Endothelial cell (in vitro differentiated cells): Measurements from ENCODE around the gene TNNI3K. TPM values are rescaled to one million over a fixed set of nuclear protein-coding genes. Genes with fewer than 3 reads are reported as not detected.

Experiments
- DNase-seq: peaks from one replicate; pipeline ENCODE4 v3.0.0; 2021; ENCODE audit warnings: low spot score
- H3K27ac Mint-ChIP-seq: one replicate; pipeline ENCODE4 v1.8.0; 2021; ENCODE audit warnings: mixed read lengths, inconsistent platforms; ENCODE audit not compliant: unreplicated experiment
- H3K27me3 Mint-ChIP-seq: one replicate; pipeline ENCODE4 v1.8.0; 2021; ENCODE audit warnings: mild to moderate bottlenecking, moderate library complexity, mixed read lengths, inconsistent platforms; ENCODE audit not compliant: unreplicated experiment
- H3K36me3 Mint-ChIP-seq: one replicate; pipeline ENCODE4 v1.8.0; 2021; ENCODE audit warnings: mild to moderate bottlenecking, low read depth, mixed read lengths, inconsistent platforms; ENCODE audit not compliant: unreplicated experiment
- H3K4me1 Mint-ChIP-seq: one replicate; pipeline ENCODE4 v1.8.0; 2021; ENCODE audit warnings: mild to moderate bottlenecking, mixed read lengths, inconsistent platforms; ENCODE audit not compliant: unreplicated experiment
- H3K4me3 Mint-ChIP-seq: one replicate; pipeline ENCODE4 v1.8.0; 2021; ENCODE audit warnings: mild to moderate bottlenecking, mixed read lengths, inconsistent platforms; ENCODE audit not compliant: unreplicated experiment
- H3K9me3 Mint-ChIP-seq: one replicate; pipeline ENCODE4 v1.8.0; 2021; ENCODE audit warnings: mixed read lengths, inconsistent platforms; ENCODE audit not compliant: unreplicated experiment
- CTCF ChIP-seq: fragments of 200-600 bp; sonication (generic); IDR thresholded peaks from one replicate; pipeline ENCODE4 v1.5.0; 2021; ENCODE audit warnings: antibody characterized with exemption; ENCODE audit not compliant: unreplicated experiment
- total RNA-seq: library from RNA; stranded (reverse); fragmentation: NEBNext Ultra II Directional; extraction: Animal tissue kit (Norgen Biotek cat#: 25700); gene quantifications from one replicate; pipeline ENCODE4 v1.2.1, GENCODE V29; 2021; ENCODE audit not compliant: unreplicated experiment

TNNI3K gene
- total RNA-seq, 1 donor from 2014 or later = not detected

- Mint-ChIP-seq H3K4me3 (no peak overlapping the region), H3K27me3 (no peaks in the 10 kb centered on the region), H3K4me1 (no peaks in the 10 kb centered on the region), H3K9me3 (no peaks in the 10 kb centered on the region), H3K27ac (no peak overlapping the region), H3K36me3 (no peaks in the 10 kb centered on the region)
- no peak for DNase-seq
- no peak for TF ChIP-seq CTCF
Observed at GRCh38 chr1:74426208-74426937, 191.2 kb downstream of the TNNI3K start.

GRCh38 chr1:74427681-74428080 lies 192.5 kb downstream of the TNNI3K start:
- Mint-ChIP-seq H3K27ac (no peak overlapping the region), H3K36me3 (no peaks in the 10 kb centered on the region), H3K27me3 (no peaks in the 10 kb centered on the region), H3K9me3 (no peaks in the 10 kb centered on the region), H3K4me1 (no peaks in the 10 kb centered on the region), H3K4me3 (no peak overlapping the region)
- DNase-seq = no peak
- TF ChIP-seq CTCF = no peak

DNA sequence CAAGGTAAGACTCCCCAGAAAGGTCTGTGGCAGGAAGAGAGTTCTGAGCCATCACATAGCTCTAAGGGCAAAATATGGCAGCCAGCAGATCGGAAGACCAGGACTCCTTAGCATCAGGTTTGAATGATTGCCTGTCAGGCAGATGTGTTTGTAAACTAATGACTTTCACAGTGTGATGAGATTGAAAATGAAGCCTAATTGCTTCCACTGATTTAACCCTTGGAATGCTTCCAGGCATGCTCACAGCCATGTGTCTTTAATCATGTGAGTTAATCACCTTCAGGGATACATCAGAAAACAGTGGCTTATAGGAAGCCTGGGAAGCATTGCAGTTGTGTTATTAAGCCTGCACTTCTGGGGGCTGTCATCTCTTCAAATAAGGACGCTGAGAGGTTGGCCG lies 194.4 kb downstream of the TNNI3K start:
- Mint-ChIP-seq H3K36me3 (no peaks in the 10 kb centered on the region), H3K4me3 (no peak overlapping the region), H3K4me1 (no peaks in the 10 kb centered on the region), H3K27me3 (peaks cover 2% of the 10 kb centered on the region), H3K27ac (no peak overlapping the region), H3K9me3 (no peaks in the 10 kb centered on the region)
- TF ChIP-seq CTCF = no peak
- no peak for DNase-seq

DNA sequence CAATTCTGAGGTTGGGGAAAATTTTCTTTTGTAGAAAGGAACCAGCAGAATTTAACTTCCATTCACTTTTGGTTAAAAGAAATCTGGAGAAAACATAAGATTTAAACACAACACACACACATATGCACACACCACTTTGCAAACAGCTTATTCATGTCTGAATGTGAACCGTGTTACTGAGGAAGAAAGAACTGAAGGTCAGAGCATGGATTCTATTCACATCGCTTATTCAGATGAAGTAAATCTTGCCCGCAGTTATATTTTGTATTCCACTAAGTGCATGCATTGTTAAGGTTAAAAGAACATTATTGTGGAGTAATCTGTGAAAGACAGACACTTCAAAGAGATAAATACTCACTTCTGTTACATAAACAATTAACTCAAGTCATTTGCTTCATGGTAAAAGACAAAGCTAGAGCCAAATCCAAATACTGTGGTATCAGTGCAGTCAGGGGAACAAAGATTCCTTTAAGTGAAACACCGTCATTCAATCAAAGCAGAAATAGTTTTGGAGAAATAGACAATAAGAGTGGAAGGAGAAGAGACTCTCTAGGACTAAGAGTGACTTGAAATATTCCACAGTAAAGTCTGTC lies 195.3 kb downstream of the TNNI3K start:
- H3K9me3 Mint-ChIP-seq = no peaks in the 10 kb centered on the region
- no peak overlapping the region for H3K4me3 Mint-ChIP-seq
- H3K27me3 Mint-ChIP-seq = peaks cover 2% of the 10 kb centered on the region
- H3K4me1 Mint-ChIP-seq = no peaks in the 10 kb centered on the region
- H3K27ac Mint-ChIP-seq = no peak overlapping the region
- no peak for TF ChIP-seq CTCF
- DNase-seq = no peak
- H3K36me3 Mint-ChIP-seq = no peaks in the 10 kb centered on the region

- Mint-ChIP-seq H3K27me3 (peaks cover 2% of the 10 kb centered on the region), H3K36me3 (no peaks in the 10 kb centered on the region), H3K9me3 (no peaks in the 10 kb centered on the region), H3K4me1 (no peaks in the 10 kb centered on the region), H3K4me3 (no peak overlapping the region), H3K27ac (no peak overlapping the region)
- DNase-seq = no peak
- TF ChIP-seq CTCF = no peak
Observed at GRCh38 chr1:74431531-74431930, 196.3 kb downstream of the TNNI3K start.
